Peyer's patch (tissue), 4 donors: Measurements from ENCODE around the gene SDF4.

Source experiments
- CTCF ChIP-seq, 6 experiments: fragments of 450-650 bp in 4 of 6; fragments of 200-600 bp in 2 of 6; sonication (generic) in 1 of 6; IDR thresholded peaks; one replicate each; pipeline ENCODE4 v1.5.1; 2017 to 2019; ENCODE audit warnings: antibody characterized with exemption in 6 of 6, mild to moderate bottlenecking in 3 of 6, moderate library complexity in 1 of 6
- POLR2A ChIP-seq, 2 donors: fragments of 450-650 bp; IDR thresholded peaks; one replicate each; pipeline ENCODE4 v1.5.1; 2017; ENCODE audit warnings: antibody characterized with exemption in 2 of 2, mild to moderate bottlenecking in 2 of 2, moderate library complexity in 2 of 2

GRCh38 chr1:1235016-1235744 is 3.4 kb upstream of the SDF4 start:
- TF ChIP-seq CTCF (IDR thresholded peaks at IDR 0.05) (no peak), POLR2A (IDR thresholded peaks at IDR 0.05) (no peak)
